ENCODE measurements around the gene ARHGAP4.

The ARHGAP4 gene

DNA sequence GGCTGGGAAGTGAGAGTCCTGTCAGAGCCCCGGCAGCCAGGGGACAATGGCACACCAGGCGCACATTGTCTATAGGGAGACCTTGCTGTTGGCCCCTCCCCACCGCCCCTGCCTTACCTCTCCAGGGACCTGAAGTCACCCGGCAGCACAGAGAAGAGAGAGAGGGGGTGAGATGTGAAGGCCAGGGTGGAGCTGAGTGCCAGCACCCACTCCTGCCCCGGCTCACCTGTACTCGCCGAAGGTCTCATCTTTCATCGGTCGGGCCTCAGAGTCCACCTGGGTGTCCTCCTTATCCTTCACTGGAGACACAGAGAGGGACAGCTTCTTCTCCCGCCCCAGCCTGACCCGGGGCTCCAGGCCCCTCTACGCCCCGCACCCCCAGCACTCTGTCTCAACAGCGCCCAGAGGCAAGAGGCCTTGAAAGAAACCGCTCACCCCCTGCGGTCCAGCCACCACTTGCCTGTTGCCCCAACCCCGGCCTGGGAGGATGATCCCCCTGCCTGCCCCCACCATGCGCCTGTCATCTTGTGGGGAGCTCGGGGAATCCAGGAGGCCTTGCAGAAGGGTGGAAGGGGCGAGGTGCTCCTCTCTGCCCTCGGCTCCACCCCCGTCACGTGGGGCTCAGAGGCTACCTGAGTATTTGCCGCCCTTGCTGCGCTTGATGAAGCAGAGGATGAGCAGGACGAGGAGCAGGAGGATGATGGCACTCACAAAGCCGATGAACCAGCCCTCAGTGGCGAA lies 62.6 kb downstream of the ARHGAP4 start:
- no peak for DNase-seq

DNA sequence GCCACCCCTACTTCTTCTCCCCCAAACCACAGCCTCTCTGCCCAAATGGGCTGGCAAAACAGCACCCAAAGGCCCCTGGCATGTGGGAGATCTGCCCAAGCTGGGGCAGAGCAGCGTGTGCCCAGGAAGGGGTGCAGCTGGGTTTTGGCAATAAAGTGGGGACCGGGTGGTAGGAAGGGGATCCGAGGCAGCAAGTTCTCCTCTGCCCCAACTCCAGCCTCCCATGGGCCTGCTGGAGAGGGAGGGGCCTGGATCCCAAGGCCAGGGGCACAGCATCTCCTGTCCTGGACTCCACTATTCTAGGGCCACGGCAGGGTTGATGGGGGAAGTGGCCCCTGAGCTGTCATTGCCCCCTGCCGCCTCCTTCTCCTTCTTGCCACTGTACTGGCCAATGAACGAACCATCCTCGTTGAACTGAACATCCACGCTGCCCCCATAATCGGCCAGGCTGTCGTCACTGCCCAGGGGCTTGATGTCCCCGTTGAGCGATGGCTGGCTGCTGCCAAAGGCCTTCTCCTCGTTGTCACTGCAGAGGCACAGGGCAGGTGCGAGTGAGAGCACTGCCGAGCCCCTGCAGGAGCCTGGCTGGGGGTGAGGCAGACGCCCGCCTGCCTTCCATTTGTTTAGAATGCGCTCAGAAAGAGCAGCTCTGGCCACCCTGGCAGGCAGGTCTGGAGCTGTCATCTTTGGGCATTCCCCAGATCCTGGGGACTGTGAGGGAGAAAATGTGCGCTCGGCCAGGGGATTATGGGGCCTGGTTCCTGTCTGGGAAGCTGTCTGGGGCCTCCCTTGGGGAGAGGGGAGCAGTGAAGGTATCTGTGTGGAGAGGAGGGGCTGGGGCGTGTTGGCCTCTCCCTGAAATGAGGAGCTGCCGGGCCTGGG lies 63.5 kb downstream of the ARHGAP4 start:
- no peak for DNase-seq

DNA sequence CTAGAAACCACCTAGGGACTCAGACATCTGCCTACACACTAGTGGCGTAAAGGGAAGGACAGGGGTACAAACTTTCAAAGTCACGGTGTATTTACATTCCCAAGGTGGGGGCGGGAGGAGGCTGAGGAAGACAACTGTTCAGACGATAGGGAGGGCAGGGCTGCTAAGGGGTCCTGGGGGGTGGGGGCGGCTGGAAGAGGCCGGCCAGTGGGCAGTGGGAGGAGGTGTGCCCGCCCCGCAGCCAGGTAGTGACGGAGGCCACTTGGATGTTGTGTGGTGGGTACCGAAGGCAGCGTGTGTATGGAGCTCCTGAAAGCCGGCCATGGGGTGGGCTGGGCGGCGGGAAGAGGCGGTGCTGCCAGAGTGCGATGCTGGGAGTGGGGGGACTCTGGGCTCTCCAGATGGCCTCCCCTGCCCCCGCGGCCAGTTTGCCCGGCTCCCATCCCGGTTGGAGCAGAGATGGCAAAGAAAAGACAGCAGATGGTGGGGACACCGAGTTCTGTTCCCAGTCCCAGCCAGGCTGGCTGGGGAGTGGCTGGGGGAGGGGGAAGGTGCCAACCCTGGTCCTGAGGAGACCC lies 64.2 kb downstream of the ARHGAP4 start:
- no peak for DNase-seq

DNA sequence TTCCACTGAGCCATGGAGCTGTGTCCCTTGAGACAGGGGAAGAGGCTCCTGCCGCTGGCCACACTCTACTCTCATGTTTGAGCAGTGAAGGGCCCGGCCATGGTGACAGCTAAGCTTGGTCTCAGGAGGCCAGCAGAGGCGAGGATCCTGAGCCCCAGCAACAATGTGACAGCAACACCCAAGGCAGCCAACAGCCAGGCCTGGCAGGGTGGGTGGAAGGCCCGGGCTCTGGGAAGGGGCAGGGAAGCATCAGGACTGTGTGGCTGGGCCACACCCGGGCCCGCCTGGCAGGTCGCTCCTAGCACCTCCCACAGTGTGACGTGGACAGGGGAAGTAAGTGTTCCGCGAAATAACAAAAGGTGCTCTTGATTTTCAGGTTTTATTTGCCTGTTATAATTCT lies 64.9 kb downstream of the ARHGAP4 start:
- DNase-seq: no peak
